Brain pericyte (primary cell): ENCODE results near the gene CCSER1.
"Not testable (repeated sequence)": the region's sequence is repeated elsewhere in the genome, so short reads cannot be mapped to it uniquely, and the experiment has no call there.

ENCODE experiments used
- DNase-seq: peaks from one replicate; pipeline ENCODE4 v3.0.0-alpha.2; 2012; ENCODE audit warnings: low read depth, low spot score

The CCSER1 gene

DNA sequence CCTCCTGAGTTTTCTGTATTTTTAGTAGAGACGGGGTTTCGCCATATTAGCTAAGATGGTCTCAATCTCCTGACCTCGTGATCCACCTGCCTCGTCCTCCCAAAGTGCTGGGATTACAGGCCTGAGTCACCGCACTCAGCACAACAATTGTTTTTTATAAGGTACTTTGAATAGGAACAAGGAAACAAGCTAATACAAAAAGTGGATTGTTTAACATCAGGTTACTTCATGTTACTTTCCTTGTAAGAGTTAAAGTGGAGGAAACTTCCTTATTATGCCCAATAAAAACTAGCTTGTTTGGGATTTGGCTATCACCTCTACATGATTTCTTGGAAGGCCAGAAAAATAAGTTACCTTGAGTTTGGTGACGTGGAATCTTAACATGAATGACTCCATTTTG lies 698.7 kb downstream of the CCSER1 start:
- no peak for DNase-seq

GRCh38 chr4:90833706-90834105 lies 706.5 kb downstream of the CCSER1 start:
- DNase-seq, result no peak

GRCh38 chr4:90837241-90837640 lies 710.0 kb downstream of the CCSER1 start:
- DNase-seq, result no peak

DNA sequence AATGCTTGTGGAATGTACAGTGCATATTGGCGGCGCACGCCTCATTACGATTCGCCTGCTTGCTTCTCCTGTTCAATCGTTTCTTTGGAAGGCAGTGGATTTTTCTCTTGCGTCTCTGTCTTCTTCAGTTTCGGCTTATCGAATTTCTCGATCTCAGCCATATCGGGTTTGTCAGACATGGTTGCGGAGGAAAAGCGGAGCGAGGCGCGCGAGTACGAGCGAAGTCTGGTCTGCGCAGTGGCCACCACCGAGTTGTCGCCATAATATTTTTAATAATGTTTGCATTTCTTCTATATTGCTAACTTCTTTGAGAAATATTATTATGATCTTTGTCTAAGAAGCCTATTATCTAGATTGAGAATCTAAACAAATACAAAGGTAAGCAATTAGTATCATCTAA lies 711.7 kb downstream of the CCSER1 start:
- not testable (repeated sequence) for DNase-seq

DNA sequence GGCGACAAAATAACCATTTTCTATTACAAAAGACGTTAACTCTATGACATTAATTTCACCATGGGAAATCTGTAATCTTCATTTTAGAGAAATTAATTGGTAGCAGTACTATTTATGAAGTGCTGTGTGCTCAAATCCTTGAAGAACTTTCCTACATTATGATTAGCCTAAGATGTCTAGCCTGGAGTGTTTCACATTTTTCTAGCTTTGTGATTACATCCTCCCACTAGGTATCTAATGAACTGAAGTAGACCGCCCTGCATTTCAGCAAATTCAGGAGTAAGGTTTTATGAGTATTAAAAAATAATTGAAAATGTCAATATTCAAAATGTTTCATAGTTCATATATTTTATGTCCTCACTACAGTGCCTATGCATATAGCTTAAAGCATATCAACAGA lies 713.1 kb downstream of the CCSER1 start:
- DNase-seq, result no peak

GRCh38 chr4:90840828-90841227 lies 713.6 kb downstream of the CCSER1 start:
- DNase-seq, result no peak

DNA sequence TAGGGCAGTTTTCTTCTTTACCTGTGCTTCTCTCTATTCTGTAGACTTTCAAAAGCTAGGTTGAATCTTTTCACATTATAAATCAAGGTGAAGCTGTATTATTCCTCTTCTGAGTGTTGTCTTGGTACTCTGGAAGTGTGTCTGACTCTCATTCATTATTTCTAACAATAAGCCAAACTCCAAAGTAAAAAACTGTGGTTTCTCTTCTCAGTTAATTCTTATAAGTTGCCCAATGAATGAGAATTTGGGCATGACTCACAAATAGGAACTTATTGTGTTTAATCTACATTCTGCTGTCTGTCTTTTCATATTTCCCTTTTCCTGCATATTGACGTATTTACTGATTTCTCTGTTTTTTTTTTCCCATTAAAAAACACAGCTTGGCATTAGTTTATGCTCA lies 714.5 kb downstream of the CCSER1 start:
- no peak for DNase-seq

DNA sequence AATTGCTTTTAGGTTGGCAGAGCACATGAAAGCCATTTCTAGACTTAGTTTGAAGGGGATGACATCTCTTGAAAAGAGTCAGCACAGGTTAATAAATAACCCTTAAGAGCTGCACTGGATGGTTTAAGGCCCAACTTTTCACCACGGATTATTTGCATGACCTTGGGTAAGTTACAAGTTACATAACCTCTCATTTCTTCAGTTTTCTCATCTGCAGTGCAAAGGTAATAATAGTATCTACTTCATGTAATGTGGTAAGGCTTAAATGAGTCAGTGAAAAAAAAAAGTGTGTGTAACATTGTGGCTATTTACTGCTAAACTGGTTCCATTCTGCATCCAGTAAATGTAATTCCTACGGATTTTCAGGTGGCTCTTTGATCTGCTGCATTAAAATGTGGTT lies 715.8 kb downstream of the CCSER1 start:
- no peak for DNase-seq

GRCh38 chr4:90844241-90844640 lies 717.0 kb downstream of the CCSER1 start:
- DNase-seq, result no peak

GRCh38 chr4:90845777-90846176 lies 718.6 kb downstream of the CCSER1 start:
- no peak for DNase-seq

GRCh38 chr4:90852237-90852636 lies 725.0 kb downstream of the CCSER1 start:
- DNase-seq, result no peak

- no peak for DNase-seq
Measured at GRCh38 chr4:90855111-90855510, 727.9 kb downstream of the CCSER1 start.

- DNase-seq, result no peak
Measured at GRCh38 chr4:90857081-90857820, 730.1 kb downstream of the CCSER1 start.

GRCh38 chr4:90875791-90876190 lies 748.6 kb downstream of the CCSER1 start:
- DNase-seq, result no peak

GRCh38 chr4:90876296-90876695 lies 749.1 kb downstream of the CCSER1 start:
- no peak for DNase-seq

GRCh38 chr4:90883519-90883918 lies 756.3 kb downstream of the CCSER1 start:
- no peak for DNase-seq

- DNase-seq, result no peak
Measured at GRCh38 chr4:90888571-90888970, 761.4 kb downstream of the CCSER1 start.

GRCh38 chr4:90889171-90889570 lies 762.0 kb downstream of the CCSER1 start:
- no peak for DNase-seq

DNA sequence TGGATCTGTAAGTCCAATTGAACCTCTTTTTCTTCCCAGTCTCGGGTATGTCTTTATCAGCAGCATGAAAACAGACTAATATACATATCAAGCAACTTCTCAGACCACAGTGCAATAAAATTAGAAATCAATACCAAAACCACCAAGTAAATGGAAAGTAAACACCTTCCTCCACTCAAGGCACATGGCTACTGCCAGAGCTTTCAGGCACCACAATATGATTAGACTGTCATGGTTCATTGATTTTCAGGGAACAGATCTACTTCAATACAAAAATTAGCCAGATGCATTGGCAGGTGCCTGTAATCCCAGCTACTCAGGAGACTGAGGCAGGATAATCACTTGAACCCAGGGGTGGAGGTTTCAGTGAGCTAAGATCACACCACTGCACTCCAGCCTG lies 776.2 kb downstream of the CCSER1 start:
- not testable (repeated sequence) for DNase-seq

- no peak for DNase-seq
Measured at GRCh38 chr4:90904021-90904420, 776.8 kb downstream of the CCSER1 start.

- no peak for DNase-seq
Measured at GRCh38 chr4:90906239-90906638, 779.0 kb downstream of the CCSER1 start.

GRCh38 chr4:90911724-90912434 lies 784.7 kb downstream of the CCSER1 start:
- DNase-seq, result not testable (repeated sequence)

- no peak for DNase-seq
Measured at GRCh38 chr4:90922174-90922573, 795.0 kb downstream of the CCSER1 start.
